Mesothelial cell of epicardium (in vitro differentiated cells): ENCODE results near the gene ASPG. TPM values are rescaled to one million over a fixed set of nuclear protein-coding genes. Genes with fewer than 3 reads are reported as not detected.

Source experiments
- DNase-seq, 2 experiments: peaks; one replicate each; pipeline ENCODE4 v3.0.0; 2021; ENCODE audit warnings: low spot score in 2 of 2; ENCODE audit not compliant: unreplicated experiment in 2 of 2
- H3K27ac Mint-ChIP-seq: 2 replicates; pipeline ENCODE4 v1.8.0; 2021; ENCODE audit warnings: mixed read lengths
- H3K27me3 Mint-ChIP-seq: 2 replicates; pipeline ENCODE4 v1.8.0; 2021; ENCODE audit warnings: low read depth, mixed read lengths
- H3K36me3 Mint-ChIP-seq: 2 replicates; pipeline ENCODE4 v1.8.0; 2021; ENCODE audit warnings: mixed read lengths
- H3K4me1 Mint-ChIP-seq: 2 replicates; pipeline ENCODE4 v1.8.0; 2021; ENCODE audit warnings: mixed read lengths
- H3K4me3 Mint-ChIP-seq: 2 replicates; pipeline ENCODE4 v1.8.0; 2021; ENCODE audit warnings: mild to moderate bottlenecking, moderate library complexity, mixed read lengths
- H3K9me3 Mint-ChIP-seq: 2 replicates; pipeline ENCODE4 v1.8.0; 2021; ENCODE audit warnings: mixed read lengths
- CTCF ChIP-seq: fragments of 200-600 bp; sonication (generic); IDR thresholded peaks from one replicate; pipeline ENCODE4 v1.5.0; 2021; ENCODE audit warnings: antibody characterized with exemption; ENCODE audit not compliant: unreplicated experiment
- total RNA-seq: library from RNA; stranded (reverse); gene quantifications from 3 replicates; pipeline ENCODE4 v1.2.1, GENCODE V29; 2021

ASPG gene
- total RNA-seq, 1 donor from 2014 or later, result 3.3 TPM

GRCh38 chr14:104040539-104040938 lies 45.0 kb upstream of the ASPG start:
- H3K9me3 Mint-ChIP-seq, result no peaks in the 10 kb centered on the region
- no peak for DNase-seq
- H3K4me1 Mint-ChIP-seq, result peaks cover under 1% of the 10 kb centered on the region
- TF ChIP-seq CTCF, result no peak
- peaks cover 38% of the 10 kb centered on the region for H3K27me3 Mint-ChIP-seq
- H3K36me3 Mint-ChIP-seq, result no peaks in the 10 kb centered on the region
- no peak overlapping the region for H3K4me3 Mint-ChIP-seq
- H3K27ac Mint-ChIP-seq, result no peak overlapping the region

GRCh38 chr14:104041430-104042104 lies 43.9 kb upstream of the ASPG start:
- H3K4me3 Mint-ChIP-seq, result no peak overlapping the region
- no peak for DNase-seq
- H3K36me3 Mint-ChIP-seq, result no peaks in the 10 kb centered on the region
- H3K27me3 Mint-ChIP-seq, result peaks cover 37% of the 10 kb centered on the region
- H3K27ac Mint-ChIP-seq, result no peak overlapping the region
- no peaks in the 10 kb centered on the region for H3K4me1 Mint-ChIP-seq
- no peaks in the 10 kb centered on the region for H3K9me3 Mint-ChIP-seq
- no peak for TF ChIP-seq CTCF

- Mint-ChIP-seq H3K27ac (no peak overlapping the region), H3K36me3 (no peaks in the 10 kb centered on the region)
- no peak for TF ChIP-seq CTCF
Observed at GRCh38 chr14:104044016-104044415, 41.5 kb upstream of the ASPG start.

GRCh38 chr14:104047761-104048160 lies 37.7 kb upstream of the ASPG start:
- H3K27ac Mint-ChIP-seq, result no peak overlapping the region
- peaks cover 5% of the 10 kb centered on the region for H3K4me1 Mint-ChIP-seq
- H3K27me3 Mint-ChIP-seq, result no peaks in the 10 kb centered on the region
- peaks cover 4% of the 10 kb centered on the region for H3K9me3 Mint-ChIP-seq
- no peak for TF ChIP-seq CTCF
- no peaks in the 10 kb centered on the region for H3K36me3 Mint-ChIP-seq
- no peak overlapping the region for H3K4me3 Mint-ChIP-seq
- no peak for DNase-seq

More at GRCh38 chr14:104044016-104044415, 41.5 kb upstream of the ASPG start:
- Mint-ChIP-seq H3K9me3 (peaks cover 4% of the 10 kb centered on the region), H3K4me1 (peaks cover 2% of the 10 kb centered on the region), H3K4me3 (no peak overlapping the region), H3K27me3 (peaks cover 26% of the 10 kb centered on the region)
- no peak for DNase-seq

GRCh38 chr14:104048758-104049507 lies 36.6 kb upstream of the ASPG start:
- TF ChIP-seq CTCF, result no peak
- Mint-ChIP-seq H3K36me3 (no peaks in the 10 kb centered on the region), H3K4me3 (no peak overlapping the region), H3K9me3 (peaks cover 4% of the 10 kb centered on the region), H3K27me3 (no peaks in the 10 kb centered on the region), H3K4me1 (peaks cover 5% of the 10 kb centered on the region), H3K27ac (no peak overlapping the region)
- no peak for DNase-seq
